NCI-H2196 treated with DMSO at 0.1 percent for 48 hours (cell line): Measurements from ENCODE around the gene MIX23.
"Not testable (repeated sequence)": the region's sequence is repeated elsewhere in the genome, so short reads cannot be mapped to it uniquely, and the experiment has no call there.

Experiments
- DNase-seq: peaks from one replicate; lab custom pipeline; 2025; ENCODE audit not compliant: unreplicated experiment; lab: John Stamatoyannopoulos, UW

MIX23 gene

GRCh38 chr3:122392868-122393844 lies 10.1 kb upstream of the MIX23 start:
- DNase-seq, result peak; percentile 70

- DNase-seq, result no peak
These were observed 8.8 kb upstream of the MIX23 start for GRCh38 chr3:122391681-122392446.

- no peak for DNase-seq
These were observed 7.6 kb upstream of the MIX23 start for GRCh38 chr3:122390665-122391064.

- no peak for DNase-seq
These were observed 6.9 kb upstream of the MIX23 start for GRCh38 chr3:122389892-122390291.

GRCh38 chr3:122389197-122389596 lies 6.2 kb upstream of the MIX23 start:
- no peak for DNase-seq

- no peak for DNase-seq
These were observed 4.7 kb upstream of the MIX23 start for GRCh38 chr3:122387709-122388108.

- peak; percentile 95 for DNase-seq
These were observed 1.0 kb upstream of the MIX23 start, which contains the start of gene FAM162A for GRCh38 chr3:122383771-122384697. Gene FAM162A, plus strand, starts transcription at chr3:122384182. Its CDS starts 84 bp downstream, at chr3:122384266.

- no peak for DNase-seq
These were observed 5.1 kb downstream of the MIX23 start for GRCh38 chr3:122377975-122378374.

- no peak for DNase-seq
These were observed 9.0 kb downstream of the MIX23 start for GRCh38 chr3:122374034-122374433.

- DNase-seq, result no peak
These were observed 16.7 kb downstream of the MIX23 start for GRCh38 chr3:122366379-122366749.

GRCh38 chr3:122365582-122366378 lies 17.3 kb downstream of the MIX23 start:
- DNase-seq, result not testable (repeated sequence)

GRCh38 chr3:122365073-122365472 lies 18.0 kb downstream of the MIX23 start:
- no peak for DNase-seq

- no peak for DNase-seq
These were observed 18.5 kb downstream of the MIX23 start for GRCh38 chr3:122364490-122364889.

GRCh38 chr3:122362026-122362425 lies 21.0 kb downstream of the MIX23 start:
- no peak for DNase-seq

- no peak for DNase-seq
These were observed 24.4 kb downstream of the MIX23 start for GRCh38 chr3:122358703-122359032.

GRCh38 chr3:122357828-122358702 lies 25.0 kb downstream of the MIX23 start:
- no peak for DNase-seq

- DNase-seq, result no peak
These were observed 26.6 kb downstream of the MIX23 start for GRCh38 chr3:122356402-122356801.

- no peak for DNase-seq
These were observed 27.4 kb downstream of the MIX23 start for GRCh38 chr3:122355612-122356011.

- DNase-seq, result no peak
These were observed 29.1 kb downstream of the MIX23 start for GRCh38 chr3:122353893-122354401.
